Fibroblast of the aortic adventitia (primary cell): ENCODE data around the gene FAM204A. TPM values are rescaled to one million over a fixed set of nuclear protein-coding genes. Genes with fewer than 3 reads are reported as not detected.

Source experiments
- DNase-seq: peaks from one replicate; pipeline ENCODE4 v3.0.0-alpha.2; 2010; ENCODE audit warnings: low read depth
- H3K4me3 ChIP-seq: 2 replicates; pipeline ENCODE4 v1.5.1; 2011; ENCODE audit warnings: low read depth, mild to moderate bottlenecking, control low read depth, low read length, moderate library complexity
- CTCF ChIP-seq: IDR thresholded peaks from 2 replicates; pipeline ENCODE4 v1.5.1; 2011; ENCODE audit warnings: mild to moderate bottlenecking, low read length, control low read depth, inconsistent platforms; ENCODE audit not compliant: insufficient read depth
- total RNA-seq: library from RNA; depleted of rRNA; stranded (reverse); fragments of >200 nt; gene quantifications from 2 replicates; pipeline ENCODE4 v1.2.3, GENCODE V29; 2012; ENCODE audit warnings: low replicate concordance

FAM204A gene
- total RNA-seq, 1 donor, result 103 TPM

GRCh38 chr10:118276727-118277126 is 65.4 kb downstream of the FAM204A start:
- TF ChIP-seq CTCF, result no peak
- no peak for DNase-seq
- no peak overlapping the region for H3K4me3 ChIP-seq

- DNase-seq, result no peak
These were observed 65.9 kb downstream of the FAM204A start for GRCh38 chr10:118276204-118276603.

DNA sequence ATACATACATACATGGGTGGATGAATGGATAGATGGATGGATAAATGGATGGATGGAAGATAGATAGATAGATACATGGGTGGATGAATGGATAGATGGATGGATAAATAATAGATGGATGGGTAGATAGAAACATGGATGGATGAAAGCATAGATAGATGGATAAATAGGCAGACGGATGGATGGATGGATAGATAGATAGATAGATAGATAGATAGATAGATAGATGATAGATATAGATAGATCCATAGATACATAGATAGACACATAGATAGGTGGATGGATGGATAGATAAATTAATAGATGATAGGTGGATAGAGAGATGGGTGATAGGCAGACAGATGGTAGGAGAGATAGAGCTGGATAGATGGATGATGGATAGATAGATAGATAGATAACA is 68.5 kb downstream of the FAM204A start:
- DNase-seq, result no peak
- H3K4me3 ChIP-seq, result no peak overlapping the region
- TF ChIP-seq CTCF, result no peak

More at GRCh38 chr10:118276204-118276603, 65.9 kb downstream of the FAM204A start:
- TF ChIP-seq CTCF, result no peak
- H3K4me3 ChIP-seq, result no peak overlapping the region

GRCh38 chr10:118272767-118273166 is 69.4 kb downstream of the FAM204A start:
- TF ChIP-seq CTCF, result no peak
- no peak overlapping the region for H3K4me3 ChIP-seq
- no peak for DNase-seq

DNA sequence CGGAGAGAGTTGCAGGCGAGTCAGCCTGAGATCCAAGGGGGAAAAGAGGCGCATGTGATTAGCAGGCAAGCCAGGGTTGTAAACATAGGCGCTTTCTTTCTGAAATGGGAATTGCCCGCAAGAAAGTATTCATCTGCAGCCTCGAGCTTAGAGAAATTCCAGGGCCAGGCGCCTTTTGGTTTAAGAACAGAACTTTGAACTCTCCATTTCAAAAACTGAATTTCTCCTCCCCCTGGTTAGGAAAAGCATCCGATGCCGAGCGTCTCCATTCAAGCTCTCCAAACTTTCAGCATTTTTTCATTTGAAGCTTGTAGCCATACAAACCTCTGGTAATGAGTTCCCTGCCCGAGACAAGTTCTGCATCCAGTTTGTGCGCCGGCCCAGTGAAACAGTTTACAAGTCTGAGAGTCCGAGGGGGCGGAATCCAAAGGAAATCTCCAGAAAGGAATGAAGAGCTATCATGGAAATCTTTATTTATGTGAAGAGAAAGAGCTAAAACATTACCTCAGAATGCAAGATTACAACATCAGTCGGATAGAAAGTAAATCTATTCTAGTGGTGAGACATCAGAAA is 69.9 kb downstream of the FAM204A start:
- no peak overlapping the region for H3K4me3 ChIP-seq
- no peak for TF ChIP-seq CTCF
- DNase-seq, result peak; percentile 12

- DNase-seq, result no peak
- no peak for TF ChIP-seq CTCF
- no peak overlapping the region for H3K4me3 ChIP-seq
These were observed 70.5 kb downstream of the FAM204A start for GRCh38 chr10:118271671-118272070.
